HFF-Myc (cell line): Measurements from ENCODE around the gene PRKG1.

Source experiments
- DNase-seq: peaks from one replicate; pipeline ENCODE4 v3.0.0-alpha.2; 2011; ENCODE audit warnings: low read depth; ENCODE audit errors: extremely low read depth
- H3K4me3 ChIP-seq: replicated peaks from 2 replicates; pipeline ENCODE4 v1.5.1; 2011; ENCODE audit warnings: low read depth, mild to moderate bottlenecking, control low read depth, low read length
- TF ChIP-seq, protein P1 (sequence below): IDR thresholded peaks from 2 replicates; pipeline ENCODE4 v1.5.1; 2012; ENCODE audit warnings: mild to moderate bottlenecking, low read depth, low read length, control low read depth; ENCODE audit errors: missing control alignments

The PRKG1 gene

DNA sequence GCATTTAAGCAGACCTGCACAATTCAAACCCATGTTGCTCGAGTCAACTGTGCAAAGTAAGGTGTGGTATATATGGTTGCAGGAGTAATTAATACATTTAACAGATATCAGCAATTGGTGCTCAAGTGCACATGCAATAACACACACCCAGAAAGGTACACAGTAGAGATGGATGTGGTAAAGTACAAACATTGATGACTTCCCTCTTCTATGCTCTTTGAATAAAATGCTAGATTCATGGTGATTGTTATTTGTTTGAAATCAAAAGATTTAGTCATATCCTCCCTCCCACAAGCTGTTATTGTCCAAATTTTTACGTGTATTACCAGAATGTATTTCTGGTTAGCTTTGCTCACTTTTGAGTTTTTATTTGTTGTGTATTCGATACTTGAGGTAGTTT, 887.1 kb downstream of the PRKG1 start:
- TF ChIP-seq, protein P1, sequence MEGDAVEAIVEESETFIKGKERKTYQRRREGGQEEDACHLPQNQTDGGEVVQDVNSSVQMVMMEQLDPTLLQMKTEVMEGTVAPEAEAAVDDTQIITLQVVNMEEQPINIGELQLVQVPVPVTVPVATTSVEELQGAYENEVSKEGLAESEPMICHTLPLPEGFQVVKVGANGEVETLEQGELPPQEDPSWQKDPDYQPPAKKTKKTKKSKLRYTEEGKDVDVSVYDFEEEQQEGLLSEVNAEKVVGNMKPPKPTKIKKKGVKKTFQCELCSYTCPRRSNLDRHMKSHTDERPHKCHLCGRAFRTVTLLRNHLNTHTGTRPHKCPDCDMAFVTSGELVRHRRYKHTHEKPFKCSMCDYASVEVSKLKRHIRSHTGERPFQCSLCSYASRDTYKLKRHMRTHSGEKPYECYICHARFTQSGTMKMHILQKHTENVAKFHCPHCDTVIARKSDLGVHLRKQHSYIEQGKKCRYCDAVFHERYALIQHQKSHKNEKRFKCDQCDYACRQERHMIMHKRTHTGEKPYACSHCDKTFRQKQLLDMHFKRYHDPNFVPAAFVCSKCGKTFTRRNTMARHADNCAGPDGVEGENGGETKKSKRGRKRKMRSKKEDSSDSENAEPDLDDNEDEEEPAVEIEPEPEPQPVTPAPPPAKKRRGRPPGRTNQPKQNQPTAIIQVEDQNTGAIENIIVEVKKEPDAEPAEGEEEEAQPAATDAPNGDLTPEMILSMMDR: no peak
- no peak overlapping the region for H3K4me3 ChIP-seq
- DNase-seq: no peak

- H3K4me3 ChIP-seq: no peak overlapping the region
- TF ChIP-seq, protein P1: no peak
- no peak for DNase-seq
These were observed 890.3 kb downstream of the PRKG1 start for GRCh38 chr10:51964630-51965029.

GRCh38 chr10:51965451-51965850, 891.2 kb downstream of the PRKG1 start:
- no peak overlapping the region for H3K4me3 ChIP-seq
- TF ChIP-seq, protein P1: no peak
- no peak for DNase-seq

DNA sequence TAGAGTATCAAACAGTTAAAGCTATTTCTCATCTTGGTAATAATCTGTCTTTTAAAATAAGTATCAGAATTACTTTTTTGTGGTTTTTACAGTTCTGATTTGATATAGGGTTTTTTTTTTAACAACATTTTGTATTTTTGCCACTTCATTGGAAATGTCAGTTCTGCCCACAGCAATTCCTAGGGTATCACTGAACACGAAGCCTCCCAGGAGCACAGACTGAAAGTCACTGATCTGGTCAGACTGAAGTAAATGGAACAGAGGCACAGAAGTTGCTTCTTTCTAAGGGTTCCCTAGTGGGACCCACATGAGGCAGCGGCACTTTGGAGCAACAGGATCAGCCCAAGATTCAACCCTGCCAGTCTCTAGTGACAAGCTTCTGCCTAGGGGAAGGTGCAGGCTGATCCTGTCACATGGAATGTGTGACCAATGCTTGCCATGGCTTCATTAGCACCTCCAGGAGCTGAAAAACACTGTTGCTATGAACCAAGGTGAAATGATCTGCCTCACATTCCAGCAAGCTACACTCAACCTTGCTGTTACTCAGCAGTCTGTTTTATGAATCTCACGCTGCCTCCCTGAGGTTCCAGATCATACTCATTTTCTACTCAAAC, 898.6 kb downstream of the PRKG1 start:
- DNase-seq: no peak
- TF ChIP-seq, protein P1: no peak
- H3K4me3 ChIP-seq: no peak overlapping the region

GRCh38 chr10:51980752-51981151, 906.5 kb downstream of the PRKG1 start:
- no peak for DNase-seq
- TF ChIP-seq, protein P1: no peak
- H3K4me3 ChIP-seq: no peak overlapping the region

DNA sequence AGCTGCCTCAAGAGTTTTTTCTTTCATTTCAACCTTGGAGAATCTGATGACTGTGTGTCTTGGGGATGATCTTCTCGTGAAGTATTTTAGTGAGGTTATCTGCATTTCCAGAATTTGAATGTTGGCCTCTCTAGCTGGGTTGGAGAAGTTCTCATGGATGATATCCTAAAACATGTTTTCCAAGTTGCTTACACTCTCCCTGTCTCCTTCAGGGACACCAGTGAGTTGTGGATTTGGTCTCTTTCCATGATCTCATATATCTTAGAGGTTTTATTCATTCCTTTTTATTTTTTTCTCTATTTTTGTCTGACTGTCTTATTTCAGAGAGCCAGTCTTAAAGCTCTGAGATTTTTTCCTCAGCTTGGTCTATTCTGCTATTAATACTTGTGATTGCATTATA, 907.4 kb downstream of the PRKG1 start:
- TF ChIP-seq, protein P1: no peak
- DNase-seq: no peak

GRCh38 chr10:51983481-51983880, 909.2 kb downstream of the PRKG1 start:
- H3K4me3 ChIP-seq: no peak overlapping the region
- no peak for DNase-seq
- TF ChIP-seq, protein P1: no peak

More for the DNA sequence above, 907.4 kb downstream of the PRKG1 start:
- H3K4me3 ChIP-seq: no peak overlapping the region
